Pancreas (tissue), 10 donors: Measurements from ENCODE around the gene CCR5AS.
A peak's percentile ranks its signal among the peaks of the same experiment; 100 is the strongest.

Source experiments
- ATAC-seq, 4 donors: fragments of 200-7000 bp; cut with Tn5 transposase; one replicate each; pipeline versions ENCODE4 v1.8.0 to v1.9.1; 2020; ENCODE audit warnings: mild to moderate bottlenecking in 4 of 4, moderate library complexity in 4 of 4
- DNase-seq, 6 donors: peaks; one replicate each; pipeline ENCODE4 v3.0.0-alpha.2; 2020
- FAIRE-seq: peaks from 2 replicates; lab custom pipeline; 2012; peaks lifted over from hg19 to GRCh38; lab: Jason Lieb, UNC
- H3K27ac ChIP-seq, 4 donors: fragments of 200-600 bp; sonication (generic); 1 replicate in 3 of 4; 2 replicates in 1 of 4; pipeline versions ENCODE4 v1.5.0 to v1.8.0; 2020
- H3K27me3 ChIP-seq, 4 donors: fragments of 200-600 bp; one replicate each; pipeline ENCODE4 v1.8.0; 2021
- H3K36me3 ChIP-seq, 3 donors: fragments of 200-600 bp; sonication (generic) in 1 of 3; one replicate each; pipeline versions ENCODE4 v1.5.0 to v1.8.0; 2020 to 2021
- H3K4me1 ChIP-seq, 3 donors: fragments of 200-600 bp; one replicate each; pipeline ENCODE4 v1.8.0; 2021
- H3K4me3 ChIP-seq, 4 donors: fragments of 200-600 bp; sonication (generic) in 2 of 4; one replicate each; pipeline versions ENCODE4 v1.5.0 to v1.8.0; 2020 to 2021
- H3K9me3 ChIP-seq, 4 donors: fragments of 200-600 bp; one replicate each; pipeline ENCODE4 v1.8.0; 2021
- CTCF ChIP-seq, 4 donors: fragments of 200-600 bp; sonication (generic) in 3 of 4; IDR thresholded peaks; one replicate each; pipeline versions ENCODE4 v1.5.0 to v1.8.0; 2021; ENCODE audit warnings: antibody characterized with exemption in 4 of 4
- WGBS, 2 donors: extraction: QIAGEN DNeasy Blood & Tissue Kit; methylation state at CpG; one replicate each; pipeline ENCODE4 v1.1.7; 2013; 5-methylcytosine and 5-hydroxymethylcytosine counted together
- intact Hi-C, 3 donors: fragments of 100-400 bp; cut with DNase I; formaldehyde crosslinking; loops; one replicate each; pipeline versions ENCODE4 v1.11.1 to v1.14.2; 2022
- donor health status: healthy with polysubstance abuse.
- donor health status: DM: no; HTN: no; CAD: no; lungs with moderate emphysema.
- donor health status: DM: no; HTN: no; CAD: no.
- donor health status: control.
- donor health status: control.
- donor health status: Bipolar disorder and iron deficiency.
- donor health status: DM: yes; HTN: yes; CAD: no.
- donor health status: DM: no; HTN: no; CAD: no.
- donor health status: DM: no; HTN: no; CAD: no.
- donor health status: DM: yes; HTN: yes; CAD: no.

Gene CCR5AS

GRCh38 chr3:46416125-46416810 lies 9.4 kb upstream of the CCR5AS start:
- Histone ChIP-seq H3K4me3 (no peak overlapping the region), H3K27ac (no peak overlapping the region), H3K9me3 (no peaks in the 10 kb centered on the region), H3K4me1 (peaks cover 0 to 5% (median 0%) of the 10 kb centered on the region in 3 donors), H3K27me3 (no peaks in the 10 kb centered on the region), H3K36me3 (no peaks in the 10 kb centered on the region)
- intact Hi-C loops: no loop called here
- whole genome bisulfite sequencing, 2 donors: 45 to 49% methylated on average over 10 of the region's 10 CpGs
- FAIRE-seq (no peak), ATAC-seq (peak; percentile 48 to 73 (median 60)), DNase-seq (peak in 1 of 6 donors; percentile 30)
- TF ChIP-seq CTCF (IDR thresholded peaks at IDR 0.05): no peak

DNA sequence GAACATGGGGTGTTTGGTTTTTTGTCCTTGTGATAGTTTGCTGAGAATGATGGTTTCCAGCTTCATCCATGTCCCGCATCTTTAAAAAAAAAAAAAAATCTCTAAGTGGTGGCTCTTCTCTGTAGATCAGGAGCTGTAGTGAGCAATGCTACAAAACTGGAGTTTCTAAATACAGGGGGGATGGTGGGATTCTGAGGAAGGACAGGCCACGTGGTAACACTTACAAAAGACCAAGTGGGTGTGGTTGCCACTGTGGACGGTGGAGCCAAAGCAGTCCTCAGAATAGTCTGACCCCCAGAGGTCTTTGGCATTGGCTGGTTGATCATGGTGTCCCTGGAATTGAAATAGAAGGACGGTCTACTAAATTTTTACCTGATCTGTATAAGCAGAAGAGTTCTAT lies 7.9 kb upstream of the CCR5AS start:
- FAIRE-seq (no peak), ATAC-seq (no peak), DNase-seq (no peak)
- H3K36me3 ChIP-seq: no peaks in the 10 kb centered on the region
- 87 to 91% methylated on average over 4 of the region's 4 CpGs for WGBS, 2 donors
- TF ChIP-seq CTCF (IDR thresholded peaks at IDR 0.05): no peak
- H3K4me1 ChIP-seq: peaks cover 0 to 5% (median 0%) of the 10 kb centered on the region in 3 donors
- no peaks in the 10 kb centered on the region for H3K27me3 ChIP-seq
- H3K27ac ChIP-seq: no peak overlapping the region
- no peaks in the 10 kb centered on the region for H3K9me3 ChIP-seq
- intact Hi-C loops: no loop called here
- no peak overlapping the region for H3K4me3 ChIP-seq

- FAIRE-seq: no peak
- 84 to 86% methylated on average over 5 of the region's 5 CpGs for WGBS, 2 donors
- Histone ChIP-seq H3K4me1 (peaks cover 0 to 5% (median 0%) of the 10 kb centered on the region in 3 donors), H3K9me3 (no peaks in the 10 kb centered on the region), H3K36me3 (no peaks in the 10 kb centered on the region), H3K27me3 (no peaks in the 10 kb centered on the region), H3K4me3 (no peak overlapping the region), H3K27ac (no peak overlapping the region)
- no peak for DNase-seq
- no peak for ATAC-seq
- intact Hi-C loops: no loop called here
- no peak for TF ChIP-seq CTCF (IDR thresholded peaks at IDR 0.05)
Measured at GRCh38 chr3:46413951-46414350, 7.1 kb upstream of the CCR5AS start.

GRCh38 chr3:46412786-46413298 lies 6.0 kb upstream of the CCR5AS start:
- H3K4me3 ChIP-seq: no peak overlapping the region
- H3K36me3 ChIP-seq: no peaks in the 10 kb centered on the region
- no peaks in the 10 kb centered on the region for H3K27me3 ChIP-seq
- no peak overlapping the region for H3K27ac ChIP-seq
- ATAC-seq (no peak), DNase-seq (no peak), FAIRE-seq (no peak)
- H3K9me3 ChIP-seq: no peaks in the 10 kb centered on the region
- 77 to 84% methylated on average over 3 of the region's 3 CpGs for whole genome bisulfite sequencing, 2 donors
- intact Hi-C loops: no loop called here
- no peak for TF ChIP-seq CTCF (IDR thresholded peaks at IDR 0.05)
- H3K4me1 ChIP-seq: peaks cover 0 to 5% (median 0%) of the 10 kb centered on the region in 3 donors

- Histone ChIP-seq H3K27ac (no peak overlapping the region), H3K36me3 (no peaks in the 10 kb centered on the region)
Measured at GRCh38 chr3:46411271-46411670, 4.4 kb upstream of the CCR5AS start.

More at GRCh38 chr3:46411271-46411670, 4.4 kb upstream of the CCR5AS start:
- DNase-seq (no peak), FAIRE-seq (no peak), ATAC-seq (no peak)
- Histone ChIP-seq H3K27me3 (no peaks in the 10 kb centered on the region), H3K9me3 (no peaks in the 10 kb centered on the region), H3K4me1 (peaks cover 0 to 10% (median 4%) of the 10 kb centered on the region in 3 donors), H3K4me3 (no peak overlapping the region)
- intact Hi-C loops: no loop called here
- TF ChIP-seq CTCF (IDR thresholded peaks at IDR 0.05): no peak
- 73 to 90% methylated on average over 2 of the region's 2 CpGs for WGBS, 2 donors
